ENCODE data around the gene SIGLEC6. TPM values are rescaled to one million over a fixed set of nuclear protein-coding genes. Genes with fewer than 3 reads are reported as not detected.

SIGLEC6 gene
- total RNA-seq, 1 donor, result not detected

DNA sequence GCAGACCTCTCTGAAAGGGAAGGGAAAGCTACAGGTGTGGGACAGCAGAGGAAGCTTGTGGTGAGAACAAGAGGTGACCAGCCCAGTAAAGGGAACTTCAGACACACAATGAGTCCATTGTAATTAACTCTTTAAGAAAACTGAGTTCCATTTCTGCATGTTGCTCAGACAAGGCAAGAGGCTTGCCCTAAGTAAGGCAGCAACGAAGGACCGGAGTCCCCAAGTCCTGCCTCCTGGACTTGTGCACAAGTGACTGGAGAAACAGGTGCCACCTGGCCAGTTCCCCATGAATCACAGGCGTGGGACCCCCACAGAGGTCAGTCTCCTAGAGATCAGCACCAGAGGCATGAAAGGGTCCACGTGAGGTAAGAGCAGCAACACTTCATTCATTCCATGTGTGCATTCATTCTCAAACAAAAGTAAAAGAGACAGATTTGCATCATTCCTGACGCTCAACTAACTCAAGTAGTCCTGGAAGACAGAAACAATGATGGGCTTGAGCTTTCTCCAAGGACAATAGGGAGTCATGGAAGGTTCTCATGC lies 14.7 kb upstream of the SIGLEC6 start:
- Histone ChIP-seq H3K4me2 (ENCODE audit: insufficient read depth, low read length) (peak overlapping the region; percentile 38), H3K4me3 (ENCODE audit: insufficient read depth, low read length) (no peak overlapping the region), H3K27ac (ENCODE audit: low read depth, low read length) (peak overlapping the region; percentile 81), H3K9me3 (ENCODE audit: low read depth, low read length) (no peaks in the 10 kb centered on the region), H4K20me1 (ENCODE audit: insufficient read depth, low read length) (no peaks in the 10 kb centered on the region), H3K36me3 (ENCODE audit: insufficient read depth, low read length) (no peaks in the 10 kb centered on the region), H3K4me1 (ENCODE audit: insufficient read depth, low read length) (peaks cover 21% of the 10 kb centered on the region), H2AFZ (ENCODE audit: low read length) (no peak overlapping the region), H3K27me3 (ENCODE audit: insufficient read depth, low read length) (no peaks in the 10 kb centered on the region), H3K79me2 (ENCODE audit: insufficient read depth, low read length) (no peaks in the 10 kb centered on the region)
- no peak for DNase-seq (ENCODE audit: insufficient read length, low spot score, missing footprints)
- TF ChIP-seq, protein P1, sequence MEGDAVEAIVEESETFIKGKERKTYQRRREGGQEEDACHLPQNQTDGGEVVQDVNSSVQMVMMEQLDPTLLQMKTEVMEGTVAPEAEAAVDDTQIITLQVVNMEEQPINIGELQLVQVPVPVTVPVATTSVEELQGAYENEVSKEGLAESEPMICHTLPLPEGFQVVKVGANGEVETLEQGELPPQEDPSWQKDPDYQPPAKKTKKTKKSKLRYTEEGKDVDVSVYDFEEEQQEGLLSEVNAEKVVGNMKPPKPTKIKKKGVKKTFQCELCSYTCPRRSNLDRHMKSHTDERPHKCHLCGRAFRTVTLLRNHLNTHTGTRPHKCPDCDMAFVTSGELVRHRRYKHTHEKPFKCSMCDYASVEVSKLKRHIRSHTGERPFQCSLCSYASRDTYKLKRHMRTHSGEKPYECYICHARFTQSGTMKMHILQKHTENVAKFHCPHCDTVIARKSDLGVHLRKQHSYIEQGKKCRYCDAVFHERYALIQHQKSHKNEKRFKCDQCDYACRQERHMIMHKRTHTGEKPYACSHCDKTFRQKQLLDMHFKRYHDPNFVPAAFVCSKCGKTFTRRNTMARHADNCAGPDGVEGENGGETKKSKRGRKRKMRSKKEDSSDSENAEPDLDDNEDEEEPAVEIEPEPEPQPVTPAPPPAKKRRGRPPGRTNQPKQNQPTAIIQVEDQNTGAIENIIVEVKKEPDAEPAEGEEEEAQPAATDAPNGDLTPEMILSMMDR (IDR thresholded peaks at IDR 0.05; ENCODE audit: extremely low read depth, low read depth, low read length), result no peak

DNA sequence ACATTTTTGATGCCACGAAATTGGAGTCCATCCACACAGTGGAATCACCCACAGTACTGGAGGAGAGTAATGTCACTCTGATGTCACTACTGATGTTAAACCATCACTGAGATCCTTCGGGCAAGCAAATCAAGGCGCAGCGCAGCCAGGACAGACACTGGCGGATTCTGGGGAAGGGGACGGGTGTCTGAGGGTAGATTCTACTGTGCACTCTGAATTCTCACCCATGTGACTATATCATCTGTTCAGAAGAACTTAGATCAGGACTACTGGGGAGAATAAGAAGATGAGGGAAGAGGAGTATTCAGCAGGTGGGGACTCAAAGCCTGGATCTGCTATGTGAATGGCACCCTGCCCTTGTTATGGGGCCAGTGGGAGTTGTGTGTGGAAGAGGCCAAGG lies 12.6 kb upstream of the SIGLEC6 start:
- DNase-seq (ENCODE audit: insufficient read length, low spot score, missing footprints), result no peak
- H3K9me3 ChIP-seq (ENCODE audit: low read depth, low read length), result no peaks in the 10 kb centered on the region
- H4K20me1 ChIP-seq (ENCODE audit: insufficient read depth, low read length), result no peaks in the 10 kb centered on the region
- no peak overlapping the region for H2AFZ ChIP-seq (ENCODE audit: low read length)
- TF ChIP-seq, protein P1 (IDR thresholded peaks at IDR 0.05; ENCODE audit: extremely low read depth, low read depth, low read length), result no peak
- H3K79me2 ChIP-seq (ENCODE audit: insufficient read depth, low read length), result no peaks in the 10 kb centered on the region
- H3K4me2 ChIP-seq (ENCODE audit: insufficient read depth, low read length), result no peak overlapping the region
- H3K4me3 ChIP-seq (ENCODE audit: insufficient read depth, low read length), result no peak overlapping the region
- H3K27me3 ChIP-seq (ENCODE audit: insufficient read depth, low read length), result no peaks in the 10 kb centered on the region
- no peaks in the 10 kb centered on the region for H3K36me3 ChIP-seq (ENCODE audit: insufficient read depth, low read length)
- no peak overlapping the region for H3K27ac ChIP-seq (ENCODE audit: low read depth, low read length)
- peaks cover 21% of the 10 kb centered on the region for H3K4me1 ChIP-seq (ENCODE audit: insufficient read depth, low read length)

DNA sequence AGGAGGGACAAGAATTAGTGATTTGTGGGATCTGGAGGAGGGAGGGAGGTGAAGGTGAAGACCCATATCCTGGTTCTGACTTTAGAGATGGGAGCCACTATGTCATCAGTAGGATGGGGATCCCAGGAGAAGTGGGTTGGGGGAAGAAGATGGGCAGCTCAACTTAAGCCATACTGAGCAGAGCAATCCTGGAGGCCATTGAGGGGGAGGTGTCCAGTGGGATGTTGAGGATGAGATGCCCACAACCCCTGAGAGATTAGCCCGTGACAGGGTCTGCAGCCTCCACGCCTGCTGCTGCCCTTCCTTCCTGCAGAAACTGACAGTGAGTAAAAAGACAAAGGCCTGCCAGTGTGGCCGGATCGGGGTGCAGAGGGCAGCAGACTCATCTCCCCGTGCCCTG lies 11.2 kb upstream of the SIGLEC6 start:
- Histone ChIP-seq H3K36me3 (ENCODE audit: insufficient read depth, low read length) (no peaks in the 10 kb centered on the region), H4K20me1 (ENCODE audit: insufficient read depth, low read length) (no peaks in the 10 kb centered on the region), H3K9me3 (ENCODE audit: low read depth, low read length) (no peaks in the 10 kb centered on the region), H3K4me1 (ENCODE audit: insufficient read depth, low read length) (peaks cover 17% of the 10 kb centered on the region), H3K27me3 (ENCODE audit: insufficient read depth, low read length) (no peaks in the 10 kb centered on the region), H3K4me2 (ENCODE audit: insufficient read depth, low read length) (no peak overlapping the region), H3K27ac (ENCODE audit: low read depth, low read length) (no peak overlapping the region), H2AFZ (ENCODE audit: low read length) (no peak overlapping the region), H3K79me2 (ENCODE audit: insufficient read depth, low read length) (no peaks in the 10 kb centered on the region), H3K4me3 (ENCODE audit: insufficient read depth, low read length) (no peak overlapping the region)
- DNase-seq (ENCODE audit: insufficient read length, low spot score, missing footprints), result no peak
- TF ChIP-seq, protein P1 (IDR thresholded peaks at IDR 0.05; ENCODE audit: extremely low read depth, low read depth, low read length), result no peak

DNA sequence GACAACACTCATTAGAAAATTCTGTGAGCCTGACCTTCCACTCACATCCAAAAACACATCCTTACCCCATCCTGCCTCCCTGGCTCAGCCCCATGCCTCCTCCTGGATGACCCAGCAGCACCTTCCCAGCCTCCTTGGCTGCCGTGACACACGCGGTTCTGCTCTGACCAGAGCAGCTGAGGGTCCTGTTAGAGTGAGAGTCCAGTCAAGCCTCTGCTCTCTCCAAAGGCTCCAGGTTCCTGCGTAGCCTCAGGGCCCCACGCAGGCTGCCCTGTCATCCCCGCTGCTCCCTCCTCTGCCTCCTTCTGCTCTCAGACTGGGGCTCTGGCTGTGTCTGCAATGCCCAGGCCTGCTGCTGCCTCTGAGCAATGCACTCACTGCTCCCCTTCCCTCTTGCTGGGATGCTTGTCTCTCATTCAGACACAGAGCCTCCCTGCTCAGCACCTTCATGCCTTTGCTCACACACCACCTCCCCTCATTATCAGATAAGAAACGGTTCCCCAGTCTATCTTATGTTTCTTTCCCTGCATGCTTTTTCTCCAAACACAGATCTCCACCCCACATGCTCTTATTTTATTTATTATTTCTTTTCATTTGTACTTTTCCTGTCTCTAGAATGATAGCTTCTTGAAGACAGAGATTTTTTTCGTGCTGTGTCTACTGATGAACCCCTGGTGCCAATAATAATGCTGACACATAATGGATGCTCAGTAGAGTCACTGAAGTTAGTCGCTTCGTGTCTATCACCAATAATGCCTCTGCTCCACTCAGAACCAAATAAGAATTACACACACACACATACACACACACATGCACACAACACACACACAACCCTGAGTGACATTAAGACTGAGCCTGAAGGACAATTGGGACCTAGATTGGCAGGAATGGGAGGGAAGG lies 10.2 kb upstream of the SIGLEC6 start:
- H3K27me3 ChIP-seq (ENCODE audit: insufficient read depth, low read length), result no peaks in the 10 kb centered on the region
- H3K27ac ChIP-seq (ENCODE audit: low read depth, low read length), result no peak overlapping the region
- H3K4me2 ChIP-seq (ENCODE audit: insufficient read depth, low read length), result no peak overlapping the region
- H3K4me1 ChIP-seq (ENCODE audit: insufficient read depth, low read length), result peaks cover 7% of the 10 kb centered on the region
- no peak for DNase-seq (ENCODE audit: insufficient read length, low spot score, missing footprints)
- H3K9me3 ChIP-seq (ENCODE audit: low read depth, low read length), result no peaks in the 10 kb centered on the region
- no peak overlapping the region for H2AFZ ChIP-seq (ENCODE audit: low read length)
- H4K20me1 ChIP-seq (ENCODE audit: insufficient read depth, low read length), result no peaks in the 10 kb centered on the region
- H3K79me2 ChIP-seq (ENCODE audit: insufficient read depth, low read length), result no peaks in the 10 kb centered on the region
- H3K4me3 ChIP-seq (ENCODE audit: insufficient read depth, low read length), result no peak overlapping the region
- no peaks in the 10 kb centered on the region for H3K36me3 ChIP-seq (ENCODE audit: insufficient read depth, low read length)
- TF ChIP-seq, protein P1 (IDR thresholded peaks at IDR 0.05; ENCODE audit: extremely low read depth, low read depth, low read length), result no peak
